ENCODE results near the gene CABLES2.

The CABLES2 gene

GRCh38 chr20:62407221-62407992 lies at the start of gene CABLES2:
Gene CABLES2 (minus strand): TSS chr20:62407285. CDS start chr20:62407276, 9 bp downstream.
- Histone ChIP-seq H3K4me1 (ENCODE audit: insufficient read depth, low read length, severe bottlenecking) (peaks cover 36% of the 10 kb centered on the region), H3K27ac (ENCODE audit: low read depth, low read length, poor library complexity, severe bottlenecking) (peak within 1 kb of the TSS; percentile 13), H2AFZ (ENCODE audit: low read length) (no peak within 1 kb of the TSS)

GRCh38 chr20:62455929-62456328 lies 48.8 kb upstream of the CABLES2 start:
- TF ChIP-seq EZH2 (IDR thresholded peaks at IDR 0.05; ENCODE audit: borderline replicate concordance, low read length) (no peak), CTCF (IDR thresholded peaks at IDR 0.05; ENCODE audit: low read length) (no peak)
- no peaks in the 10 kb centered on the region for H3K36me3 ChIP-seq (ENCODE audit: insufficient read depth, low read length)
- H3K4me1 ChIP-seq (ENCODE audit: insufficient read depth, low read length, severe bottlenecking): no peaks in the 10 kb centered on the region
- H3K79me2 ChIP-seq (ENCODE audit: insufficient read depth, low read length): no peaks in the 10 kb centered on the region
- H4K20me1 ChIP-seq (ENCODE audit: insufficient read depth, low read length): no peaks in the 10 kb centered on the region
- H3K27ac ChIP-seq (ENCODE audit: low read depth, low read length, poor library complexity, severe bottlenecking): no peak overlapping the region
- no peak overlapping the region for H2AFZ ChIP-seq (ENCODE audit: low read length)
- no peaks in the 10 kb centered on the region for H3F3A ChIP-seq (ENCODE audit: insufficient read depth, low read length)
- H3K4me2 ChIP-seq (ENCODE audit: low read length): no peak overlapping the region
- no peak overlapping the region for H3K9ac ChIP-seq (ENCODE audit: low read length)
- 0 out of 2 replicates have a peak, but pooled peaks cover 5% of the 10 kb centered on the region for H3K27me3 ChIP-seq (ENCODE audit: insufficient read depth, low read length)
- no peak overlapping the region for H3K4me3 ChIP-seq (ENCODE audit: low read depth, low read length, poor library complexity, severe bottlenecking)
- no peaks in the 10 kb centered on the region for H3K9me2 ChIP-seq (ENCODE audit: low read depth, low read length)
- no peaks in the 10 kb centered on the region for H3K9me3 ChIP-seq (ENCODE audit: low read length)

More at GRCh38 chr20:62407221-62407992, at the start of gene CABLES2:
- TF ChIP-seq EZH2 (IDR thresholded peaks at IDR 0.05; ENCODE audit: borderline replicate concordance, low read length) (no peak), CTCF (IDR thresholded peaks at IDR 0.05; ENCODE audit: low read length) (peak; percentile 23; the same call in 1 of the 2 replicates)
- no peaks in the 10 kb centered on the region for H4K20me1 ChIP-seq (ENCODE audit: insufficient read depth, low read length)
- no peaks in the 10 kb centered on the region for H3K9me2 ChIP-seq (ENCODE audit: low read depth, low read length)
- 0 out of 2 replicates have a peak, but pooled peaks cover 4% of the 10 kb centered on the region for H3K79me2 ChIP-seq (ENCODE audit: insufficient read depth, low read length)
- H3K36me3 ChIP-seq (ENCODE audit: insufficient read depth, low read length): peaks cover 9% of the 10 kb centered on the region; the same call in 1 of the 2 replicates
- H3K4me2 ChIP-seq (ENCODE audit: low read length): peak within 1 kb of the TSS; percentile 89
- H3K9me3 ChIP-seq (ENCODE audit: low read length): no peaks in the 10 kb centered on the region
- peak within 1 kb of the TSS; percentile 94 for H3K9ac ChIP-seq (ENCODE audit: low read length)
- H3K27me3 ChIP-seq (ENCODE audit: insufficient read depth, low read length): no peaks in the 10 kb centered on the region; the same call in 1 of the 2 replicates
- no peaks in the 10 kb centered on the region for H3F3A ChIP-seq (ENCODE audit: insufficient read depth, low read length)
- H3K4me3 ChIP-seq (ENCODE audit: low read depth, low read length, poor library complexity, severe bottlenecking): peak within 1 kb of the TSS; percentile 84

GRCh38 chr20:62454904-62455636 lies 48.0 kb upstream of the CABLES2 start:
- H3K36me3 ChIP-seq (ENCODE audit: insufficient read depth, low read length): no peaks in the 10 kb centered on the region
- no peak overlapping the region for H3K27ac ChIP-seq (ENCODE audit: low read depth, low read length, poor library complexity, severe bottlenecking)
- no peaks in the 10 kb centered on the region for H3K4me1 ChIP-seq (ENCODE audit: insufficient read depth, low read length, severe bottlenecking)
- no peak overlapping the region for H3K4me3 ChIP-seq (ENCODE audit: low read depth, low read length, poor library complexity, severe bottlenecking)
- H2AFZ ChIP-seq (ENCODE audit: low read length): no peak overlapping the region
- no peak overlapping the region for H3K4me2 ChIP-seq (ENCODE audit: low read length)
- H3F3A ChIP-seq (ENCODE audit: insufficient read depth, low read length): no peaks in the 10 kb centered on the region
- no peaks in the 10 kb centered on the region for H3K9me3 ChIP-seq (ENCODE audit: low read length)
- H3K9ac ChIP-seq (ENCODE audit: low read length): no peak overlapping the region
- H3K27me3 ChIP-seq (ENCODE audit: insufficient read depth, low read length): 0 out of 2 replicates have a peak, but pooled peaks cover 5% of the 10 kb centered on the region
- H4K20me1 ChIP-seq (ENCODE audit: insufficient read depth, low read length): no peaks in the 10 kb centered on the region
- no peaks in the 10 kb centered on the region for H3K79me2 ChIP-seq (ENCODE audit: insufficient read depth, low read length)
- H3K9me2 ChIP-seq (ENCODE audit: low read depth, low read length): no peaks in the 10 kb centered on the region
- TF ChIP-seq EZH2 (IDR thresholded peaks at IDR 0.05; ENCODE audit: borderline replicate concordance, low read length) (no peak), CTCF (IDR thresholded peaks at IDR 0.05; ENCODE audit: low read length) (no peak)

Measured in OCI-LY1 (cell line).